Spinal cord (tissue), 10 donors: Measurements from ENCODE around the gene COG7. TPM values are rescaled to one million over a fixed set of nuclear protein-coding genes. Genes with fewer than 3 reads are reported as not detected.

Experiments
- DNase-seq, 6 donors: peaks; one replicate each; pipeline versions ENCODE4 v3.0.0 to v3.0.0-alpha.2; 2013 to 2015; ENCODE audit warnings: low spot score in 6 of 6, low read depth in 4 of 6
- H3K27ac ChIP-seq: one replicate; pipeline ENCODE4 v1.5.1; 2013; ENCODE audit warnings: low read depth, low read length, control low read depth
- H3K27me3 ChIP-seq: one replicate; pipeline ENCODE4 v1.6.1; 2013; ENCODE audit warnings: low read length; ENCODE audit not compliant: control insufficient read depth, insufficient read depth
- H3K36me3 ChIP-seq: one replicate; pipeline ENCODE4 v1.6.1; 2013; ENCODE audit warnings: low read length; ENCODE audit not compliant: control insufficient read depth, insufficient read depth
- H3K4me1 ChIP-seq: one replicate; pipeline ENCODE4 v1.6.1; 2013; ENCODE audit warnings: low read length; ENCODE audit not compliant: control insufficient read depth, insufficient read depth
- H3K4me3 ChIP-seq: one replicate; pipeline ENCODE4 v1.5.1; 2013; ENCODE audit warnings: low read depth, low read length, control low read depth
- H3K9me3 ChIP-seq: one replicate; pipeline ENCODE4 v1.6.1; 2013; ENCODE audit warnings: low read length; ENCODE audit not compliant: control insufficient read depth, insufficient read depth
- WGBS: methylation state at CpG from one replicate; pipeline ENCODE4 v1.1.5; 2013; ENCODE audit warnings: missing lambda C conversion rate; ENCODE audit not compliant: insufficient coverage; 5-methylcytosine and 5-hydroxymethylcytosine counted together
- polyA plus RNA-seq, 2 donors: library from polyadenylated mRNA; unstranded; fragments of 120-200 nt; gene quantifications; one replicate each; pipeline ENCODE4 v1.2.1, GENCODE V29; 2013; ENCODE audit not compliant: insufficient read length in 2 of 2
- small RNA-seq: library from RNA; depleted of rRNA; stranded (forward); fragments of <200 nt; gene quantifications from one replicate; pipeline ENCODE3, GENCODE V24; 2014; ENCODE audit warnings: low replicate concordance
- total RNA-seq, 2 donors: library from RNA; depleted of rRNA in 1 of 2; stranded (reverse); fragments of 120-200 nt in 1 of 2; fragments of >200 nt in 1 of 2; gene quantifications; one replicate each; pipeline versions ENCODE4 v1.2.3 to v1.2.4, GENCODE V29; 2013 to 2014
- donor health status: healthy.

The COG7 gene
- total and polyA plus RNA-seq, 4 donors, result 25.3 to 41.0 (median 28.0) TPM

GRCh38 chr16:23343643-23344612 is 109.1 kb downstream of the COG7 start:
- H3K4me3 ChIP-seq, result no peak overlapping the region
- no peaks in the 10 kb centered on the region for H3K9me3 ChIP-seq
- WGBS, result 100% methylated on average over 2 of the region's 5 CpGs
- no peak overlapping the region for H3K27ac ChIP-seq
- H3K27me3 ChIP-seq, result no peaks in the 10 kb centered on the region
- no peaks in the 10 kb centered on the region for H3K36me3 ChIP-seq
- DNase-seq, result no peak
- H3K4me1 ChIP-seq, result no peaks in the 10 kb centered on the region

GRCh38 chr16:23342083-23342640 is 110.8 kb downstream of the COG7 start:
- Histone ChIP-seq H3K9me3 (no peaks in the 10 kb centered on the region), H3K4me3 (no peak overlapping the region), H3K27ac (no peak overlapping the region), H3K4me1 (no peaks in the 10 kb centered on the region), H3K27me3 (no peaks in the 10 kb centered on the region), H3K36me3 (no peaks in the 10 kb centered on the region)
- no peak for DNase-seq
- 83% methylated on average over 3 of the region's 5 CpGs for WGBS

GRCh38 chr16:23339787-23340186 is 113.2 kb downstream of the COG7 start:
- DNase-seq, result no peak
- H3K9me3 ChIP-seq, result no peaks in the 10 kb centered on the region
- H3K4me3 ChIP-seq, result no peak overlapping the region
- no peaks in the 10 kb centered on the region for H3K36me3 ChIP-seq
- no peaks in the 10 kb centered on the region for H3K27me3 ChIP-seq
- no peaks in the 10 kb centered on the region for H3K4me1 ChIP-seq
- no peak overlapping the region for H3K27ac ChIP-seq
- no CpG with 5 or more reads among the region's 3 CpGs for WGBS

Small RNAs within 50 kb of the gene (small RNA-seq; reads per million reads assigned to genes)
- not detected for gene RF00072

Other genes starting within 250 kb of the COG7 start
- gene SCNN1B, start 150.9 kb downstream of the COG7 start, total RNA-seq, result under 1 TPM; 0.40 to 0.66 TPM
- 1 to 10 TPM; 2.5 to 2.8 TPM for gene SCNN1B, start 150.9 kb downstream of the COG7 start, polyA plus RNA-seq
- 10 to 100 TPM; 29.3 to 41.9 TPM for gene GGA2, start 57.3 kb upstream of the COG7 start, total RNA-seq
- 10 to 100 TPM; 67.5 to 97.3 TPM for gene GGA2, start 57.3 kb upstream of the COG7 start, polyA plus RNA-seq
- 10 to 100 TPM; 25.0 to 27.7 TPM for gene EARS2, start 104.2 kb upstream of the COG7 start, total RNA-seq
- gene EARS2, start 104.2 kb upstream of the COG7 start, polyA plus RNA-seq, result 10 to 100 TPM; 16.6 to 21.9 TPM
- 10 to 100 TPM; 58.1 to 82.0 TPM for gene UBFD1, start 104.5 kb upstream of the COG7 start, total RNA-seq
- 100 to 1,000 TPM in 1 of 2 donors, 10 to 100 TPM in 1; 95.6 to 104 TPM for gene UBFD1, start 104.5 kb upstream of the COG7 start, polyA plus RNA-seq
- 100 to 1,000 TPM; 103 to 125 TPM for gene NDUFAB1, start 143.1 kb upstream of the COG7 start, total RNA-seq
- 100 to 1,000 TPM; 122 to 134 TPM for gene NDUFAB1, start 143.1 kb upstream of the COG7 start, polyA plus RNA-seq
- gene PALB2, start 188.1 kb upstream of the COG7 start, total RNA-seq, result 10 to 100 TPM in 1 of 2 donors, 1 to 10 TPM in 1; 9.3 to 12.3 TPM
- gene PALB2, start 188.1 kb upstream of the COG7 start, polyA plus RNA-seq, result 10 to 100 TPM; 12.3 to 15.4 TPM
- 10 to 100 TPM; 53.2 to 67.9 TPM for gene DCTN5, start 188.3 kb upstream of the COG7 start, total RNA-seq
- 10 to 100 TPM; 53.6 to 65.3 TPM for gene DCTN5, start 188.3 kb upstream of the COG7 start, polyA plus RNA-seq
- 1 to 10 TPM; 4.4 to 7.1 TPM for gene PLK1, start 225.7 kb upstream of the COG7 start, total RNA-seq
- 10 to 100 TPM; 20.0 to 20.1 TPM for gene PLK1, start 225.7 kb upstream of the COG7 start, polyA plus RNA-seq